NCI-H2081 (cell line): ENCODE data around the gene OR2M2.

Source experiments
- DNase-seq, 2 experiments: peaks; one replicate each; lab custom pipeline; 2025; lab: John Stamatoyannopoulos, UW

The OR2M2 gene, protein sequence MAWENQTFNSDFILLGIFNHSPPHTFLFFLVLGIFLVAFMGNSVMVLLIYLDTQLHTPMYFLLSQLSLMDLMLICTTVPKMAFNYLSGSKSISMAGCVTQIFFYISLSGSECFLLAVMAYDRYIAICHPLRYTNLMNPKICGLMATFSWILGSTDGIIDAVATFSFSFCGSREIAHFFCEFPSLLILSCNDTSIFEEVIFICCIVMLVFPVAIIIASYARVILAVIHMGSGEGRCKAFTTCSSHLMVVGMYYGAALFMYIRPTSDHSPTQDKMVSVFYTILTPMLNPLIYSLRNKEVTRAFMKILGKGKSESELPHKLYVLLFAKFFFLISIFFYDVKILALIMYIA

DNA sequence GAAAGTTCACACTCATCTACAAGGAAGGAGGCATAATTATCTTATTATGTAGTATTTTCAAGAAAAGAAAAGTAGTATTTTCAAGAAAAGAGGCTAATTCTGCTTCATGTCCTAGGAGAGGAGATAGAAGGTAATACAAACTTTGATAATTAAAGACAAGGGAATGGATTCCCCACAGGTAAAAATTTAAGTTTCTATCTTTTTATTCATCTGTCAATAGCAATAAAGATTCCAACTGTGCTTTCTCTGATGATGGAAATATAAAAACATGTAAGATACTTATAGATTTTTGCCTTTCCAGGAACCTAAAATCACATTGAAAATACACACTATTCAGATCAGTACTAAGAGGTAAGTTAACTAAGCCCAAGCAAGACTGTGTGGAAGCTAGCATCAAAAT, at the start of gene OR2M2:
OR2M2 (plus strand) TSS at position 301 of the 400 bp plus-strand sequence. CDS start 5,165 bp downstream, outside the sequence.
- DNase-seq, result no peak

DNA sequence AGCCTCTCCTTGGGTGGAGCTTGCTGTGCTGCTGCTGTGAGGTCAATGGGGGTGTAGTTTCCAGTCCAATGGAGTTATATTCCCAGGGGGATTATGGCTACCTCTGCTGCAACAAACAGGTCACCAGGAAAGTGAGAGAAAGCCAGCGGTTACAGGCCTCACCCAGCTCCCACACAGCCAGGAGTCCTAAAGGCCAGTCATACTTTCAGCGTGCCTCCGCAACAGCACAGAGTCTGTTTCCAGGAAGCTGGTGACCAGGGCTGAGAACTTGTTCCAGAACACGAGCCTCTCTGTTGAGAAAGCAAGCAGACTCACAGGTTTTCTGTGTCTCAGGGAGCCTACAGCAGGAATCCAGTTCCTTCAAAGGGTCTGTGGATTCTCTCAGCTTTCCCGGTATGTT, 47.0 kb upstream of the OR2M2 start:
- DNase-seq, result no peak

DNA sequence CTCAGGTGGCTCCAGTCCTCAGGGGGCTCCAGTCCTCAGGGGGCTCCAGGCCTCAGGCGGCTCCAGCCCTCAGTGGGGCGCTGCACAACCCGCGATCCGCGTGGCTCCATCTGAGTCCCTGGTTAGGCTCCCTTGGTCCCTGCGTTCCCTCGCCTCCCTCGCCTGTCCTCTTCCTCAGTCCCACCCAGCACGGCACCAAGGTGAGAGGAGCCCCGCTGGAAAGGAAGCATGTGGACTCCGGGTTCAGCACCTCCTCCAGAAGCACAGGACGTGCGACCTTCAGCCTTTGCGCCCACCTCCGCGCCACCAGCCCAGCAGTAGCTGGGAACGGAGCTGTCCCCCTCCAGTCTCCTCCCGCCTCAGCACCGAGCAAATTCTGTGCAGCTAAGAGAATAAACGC, 37.8 kb upstream of the OR2M2 start:
- no peak for DNase-seq

DNA sequence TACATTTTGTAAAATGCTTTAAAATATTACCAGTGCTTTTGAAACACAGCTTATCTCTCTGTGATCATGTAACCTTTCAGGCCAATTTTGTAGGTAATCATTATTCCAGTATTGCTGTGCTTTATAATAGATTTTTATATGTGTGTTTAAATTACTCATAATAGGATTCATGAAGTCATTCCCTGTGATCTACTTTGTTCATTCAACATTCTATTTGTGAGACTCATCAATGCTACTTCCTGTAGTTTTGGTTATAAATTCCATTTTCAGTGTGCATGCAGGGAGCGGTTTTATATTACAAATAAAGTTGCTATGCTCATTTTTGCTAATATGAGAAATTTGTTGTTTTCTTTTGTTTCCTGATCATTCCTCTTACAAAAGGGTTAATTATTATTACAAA, 33.8 kb upstream of the OR2M2 start:
- no peak for DNase-seq

DNA sequence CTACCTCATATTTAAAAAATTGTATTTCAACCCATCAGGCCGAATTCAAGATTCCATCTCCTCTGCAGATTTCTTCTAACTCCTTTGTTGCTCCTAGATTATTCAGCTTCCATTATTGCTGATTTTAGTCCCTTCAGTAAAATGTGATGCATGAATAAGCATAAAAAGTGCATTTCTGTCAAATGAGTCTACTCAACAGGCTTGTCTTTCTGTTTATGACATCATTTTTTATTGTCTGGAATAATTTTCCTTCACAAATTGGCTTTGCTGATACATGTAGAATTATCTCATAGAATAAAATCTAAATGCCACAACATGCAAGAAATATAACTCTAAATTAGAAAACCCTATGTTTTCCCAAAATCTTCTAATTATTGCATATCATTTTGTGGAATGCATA, 31.3 kb upstream of the OR2M2 start:
- DNase-seq, result no peak

DNA sequence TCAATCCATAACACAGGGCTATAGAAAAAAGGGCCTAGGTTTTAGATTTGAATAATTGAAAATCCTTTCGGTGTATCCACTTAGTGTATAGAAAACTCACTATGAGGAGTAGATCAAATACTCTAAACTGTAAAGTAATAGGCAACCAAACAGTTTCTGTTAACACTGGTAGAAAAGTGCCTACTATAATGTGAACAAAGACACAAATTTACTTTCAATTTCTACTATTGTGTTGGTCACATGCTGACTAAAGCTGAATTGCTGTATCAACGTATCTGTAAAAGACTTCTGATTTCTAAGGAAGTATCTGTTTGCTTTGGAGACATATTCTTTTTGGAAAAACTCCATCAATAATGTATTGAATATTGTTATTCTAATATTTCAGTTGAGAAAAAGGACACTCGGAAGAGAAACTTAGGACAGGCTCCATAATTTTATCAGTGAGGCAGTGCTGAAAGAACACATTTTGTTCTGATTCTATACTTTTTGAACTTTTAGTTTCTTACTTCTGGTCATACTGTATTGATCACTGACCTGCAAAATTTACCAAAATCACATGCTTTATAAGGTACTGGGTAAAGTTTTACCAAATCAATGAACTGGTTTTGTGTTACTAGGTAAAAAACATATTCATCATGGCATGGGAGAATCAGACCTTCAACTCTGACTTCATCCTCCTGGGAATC, 30.0 kb upstream of the OR2M2 start, which contains the start of gene OR2M5:
OR2M5 (plus strand) TSS at position 636 of the 686 bp plus-strand sequence; CDS start at position 636, 0 bp downstream.
- peak in 1 of 2 experiments; percentile 28 for DNase-seq

DNA sequence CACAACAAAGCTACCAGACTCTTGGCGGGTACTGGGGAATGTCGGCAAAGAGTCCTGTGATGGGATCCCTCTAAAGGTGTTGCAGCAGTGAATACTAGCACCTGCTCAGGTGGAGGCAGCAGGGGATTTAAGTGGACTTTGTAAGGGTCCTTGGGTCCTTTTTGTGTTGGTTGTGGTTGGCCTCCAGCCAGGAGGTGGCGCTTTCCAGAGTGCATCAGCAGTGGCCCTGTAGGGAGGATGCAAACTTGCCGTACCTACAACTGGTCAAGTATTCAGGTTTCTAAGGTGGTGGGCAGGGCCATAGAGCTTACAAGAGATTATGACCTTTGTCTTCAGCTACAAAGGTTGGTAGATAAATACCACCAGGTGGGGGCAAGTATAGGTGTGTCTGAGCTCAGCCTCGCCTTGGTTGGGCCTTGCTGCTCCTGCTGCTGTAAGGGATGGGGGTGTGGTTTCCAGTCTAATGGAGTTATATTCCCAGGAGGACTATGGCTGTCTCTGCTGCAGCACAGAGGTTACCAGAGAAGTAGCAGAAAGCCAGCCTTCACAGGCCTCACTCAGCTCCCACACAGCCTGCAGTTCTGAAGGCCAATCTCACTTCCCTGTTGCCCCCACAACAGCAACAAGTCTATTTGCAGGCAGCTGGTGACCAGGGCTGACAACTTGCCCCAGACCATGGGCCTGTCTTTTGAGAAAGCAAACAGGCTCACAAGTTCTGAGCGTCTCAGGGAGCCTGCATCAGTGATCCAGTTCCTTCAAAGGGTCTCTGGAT, 22.4 kb upstream of the OR2M2 start:
- no peak for DNase-seq

DNA sequence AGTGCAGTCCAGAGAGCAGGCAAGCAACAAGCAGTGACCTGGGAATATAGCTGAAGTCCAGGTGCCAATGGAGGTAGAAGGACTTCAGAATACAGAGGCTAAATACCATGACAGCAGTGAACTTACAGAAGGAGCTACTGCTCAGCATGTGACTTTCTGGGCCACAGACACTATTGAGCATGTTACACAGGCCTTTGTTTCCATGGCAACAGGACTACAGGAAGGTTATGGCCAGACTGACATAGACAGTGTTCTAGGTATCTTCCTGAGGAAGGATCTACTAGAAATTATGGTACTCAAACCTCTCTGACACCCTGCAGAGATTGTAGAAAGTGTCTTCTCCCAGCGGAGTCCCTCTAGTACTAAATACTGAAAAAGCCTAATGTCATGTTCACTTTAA, 18.7 kb upstream of the OR2M2 start:
- no peak for DNase-seq

DNA sequence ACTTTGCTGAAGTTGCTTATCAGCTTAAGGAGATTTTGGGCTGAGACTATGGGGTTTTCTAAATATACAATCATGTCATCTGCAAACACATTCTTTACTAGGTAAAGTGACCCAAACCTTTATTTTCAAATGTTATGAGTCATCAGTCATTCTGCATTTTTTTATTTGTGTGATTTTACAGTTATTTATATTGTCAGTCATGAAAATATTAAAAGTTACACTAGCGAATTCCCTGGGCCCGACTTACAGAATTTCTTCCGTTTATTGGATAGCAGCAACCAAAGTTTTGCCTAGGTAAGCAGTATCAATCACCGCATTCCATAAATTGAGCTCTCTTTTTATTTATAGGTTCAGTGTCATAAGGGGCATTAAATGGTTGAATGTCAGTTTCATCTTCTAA, 15.9 kb upstream of the OR2M2 start:
- DNase-seq, result no peak

DNA sequence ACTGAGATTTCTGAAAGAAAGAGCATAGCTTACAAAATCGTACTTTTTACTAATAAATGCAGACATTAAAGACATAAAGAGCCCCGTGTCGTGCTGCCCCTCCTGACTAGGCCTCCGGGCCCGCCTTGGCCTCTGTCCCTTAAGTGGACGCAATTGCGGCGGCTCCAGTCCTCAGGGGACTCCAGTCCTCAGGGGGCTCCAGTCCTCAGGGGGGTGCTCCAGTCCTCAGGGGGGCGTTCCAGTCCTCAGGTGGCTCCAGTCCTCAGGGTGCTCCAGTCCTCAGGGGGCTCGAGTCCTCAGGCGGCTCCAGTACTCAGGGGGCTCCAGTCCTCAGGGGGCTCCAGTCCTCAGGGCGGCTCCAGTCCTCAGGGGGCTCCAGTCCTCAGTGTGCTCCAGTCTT, 10.6 kb upstream of the OR2M2 start:
- DNase-seq, result no peak

DNA sequence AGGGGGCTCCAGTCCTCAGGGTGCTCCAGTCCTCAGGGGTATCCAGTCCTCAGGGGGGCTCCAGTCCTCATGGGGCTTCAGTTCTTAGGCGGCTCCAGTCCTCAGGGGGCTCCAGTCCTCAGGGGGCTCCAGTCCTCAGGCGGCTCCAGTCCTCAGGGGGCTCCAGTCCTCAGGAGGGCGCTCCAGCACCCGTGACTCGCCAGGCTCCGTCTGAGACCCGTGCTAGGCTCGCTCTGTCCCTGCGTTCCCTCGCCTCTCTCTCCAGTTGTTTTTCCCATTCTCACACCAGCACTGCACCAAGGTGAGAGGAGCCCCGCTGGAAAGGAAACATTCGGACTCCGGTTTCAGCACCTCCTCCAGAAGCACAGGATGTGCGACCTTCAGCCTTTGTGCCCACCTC, 9.4 kb upstream of the OR2M2 start:
- no peak for DNase-seq

DNA sequence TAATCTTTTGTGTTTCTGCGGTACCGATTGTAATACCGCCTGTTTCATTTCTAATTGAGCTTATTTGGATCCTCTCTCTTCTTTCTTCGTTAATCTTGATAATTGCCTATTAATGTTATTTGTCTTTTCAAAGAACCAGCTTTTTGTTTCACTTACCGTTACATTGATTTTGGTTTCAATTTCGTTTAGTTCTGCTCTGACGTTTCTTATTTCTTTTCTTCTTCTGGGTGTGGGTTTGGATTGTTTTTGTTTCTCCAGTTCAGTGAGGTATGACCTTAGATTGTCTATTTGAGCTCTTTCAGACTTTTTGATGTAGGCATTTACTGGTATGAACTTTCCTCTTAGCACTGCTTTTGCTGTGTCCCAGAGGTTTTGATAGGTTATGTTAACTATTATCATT, 9.4 kb downstream of the OR2M2 start:
- DNase-seq, result no peak

DNA sequence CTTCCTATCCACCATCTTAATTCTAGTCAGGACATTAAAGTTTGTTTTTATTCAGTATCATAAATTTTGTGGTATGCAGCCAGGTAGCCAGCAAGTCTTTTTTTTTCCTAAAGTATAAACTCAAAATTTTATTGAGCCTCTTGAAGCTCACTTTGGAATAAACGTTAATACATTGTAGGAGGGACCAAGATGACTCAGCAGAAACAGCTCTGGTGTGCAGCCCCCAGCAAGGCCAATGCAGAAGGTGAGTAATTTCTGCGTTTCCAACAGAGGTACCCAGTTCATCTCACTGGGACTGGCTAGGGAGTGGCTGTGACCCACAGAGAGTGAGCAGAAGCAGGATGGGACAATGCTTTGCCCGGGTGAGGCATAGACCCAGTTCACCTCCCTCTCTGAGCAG, 12.7 kb downstream of the OR2M2 start:
- no peak for DNase-seq

DNA sequence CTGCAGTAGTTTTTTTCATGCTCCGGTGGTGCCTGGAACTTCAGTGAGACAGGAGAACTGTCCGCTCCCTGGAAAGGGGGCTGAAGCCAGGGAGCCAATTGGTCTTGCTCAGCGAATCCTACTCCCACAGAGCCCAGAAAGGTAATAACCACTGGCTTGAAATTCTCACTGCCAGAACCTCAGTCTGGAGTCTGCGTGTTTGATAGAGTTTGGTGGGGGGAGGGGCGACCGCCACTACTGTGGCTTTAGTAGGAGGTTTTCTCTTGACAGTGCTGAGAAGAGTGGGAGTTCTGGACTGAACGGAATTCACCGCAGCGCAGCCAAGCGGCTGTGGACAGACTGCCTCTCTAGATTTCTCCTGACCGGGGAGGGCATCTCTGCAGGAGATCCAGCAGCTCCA, 14.4 kb downstream of the OR2M2 start:
- no peak for DNase-seq

DNA sequence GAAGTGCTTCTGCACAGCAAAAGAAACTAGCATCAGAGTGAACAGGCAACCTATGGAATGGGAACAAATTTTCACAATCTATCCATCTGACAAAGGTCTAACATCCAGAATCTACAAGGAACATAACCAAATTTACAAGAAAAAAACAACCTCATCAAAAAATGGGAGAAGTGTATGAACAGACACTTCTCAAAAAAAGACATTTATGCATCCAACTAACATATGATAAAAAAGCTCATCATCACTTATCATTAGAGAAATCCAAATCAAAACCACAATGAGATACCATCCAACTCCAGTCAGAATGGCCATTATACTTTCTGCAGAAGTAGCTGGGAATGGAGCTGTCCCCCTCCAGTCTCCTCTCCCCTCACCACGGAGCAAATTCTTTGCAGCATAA, 19.5 kb downstream of the OR2M2 start:
- DNase-seq, result no peak

DNA sequence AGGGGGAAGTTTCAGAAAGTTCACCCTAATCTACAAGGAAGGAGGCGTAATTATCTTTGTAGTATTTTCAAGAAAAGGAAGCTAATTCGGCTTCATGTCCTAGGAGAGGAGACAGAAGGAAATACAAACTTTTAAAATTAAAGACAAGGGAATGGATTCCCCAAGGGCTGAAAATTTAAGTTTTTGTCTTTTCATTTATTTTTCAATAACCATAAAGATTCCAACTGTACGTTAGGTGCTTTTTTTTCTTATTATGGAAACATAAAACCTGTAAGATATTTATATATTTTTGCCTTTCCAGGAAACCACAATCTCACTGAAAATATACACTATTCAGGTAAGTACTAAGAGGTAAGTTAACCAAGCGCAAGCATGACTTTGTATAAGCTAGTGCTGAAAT, 22.3 kb downstream of the OR2M2 start, which contains the start of gene OR2M3:
OR2M3 (plus strand) TSS at position 301 of the 400 bp plus-strand sequence. CDS start 5,803 bp downstream, outside the sequence.
- no peak for DNase-seq

DNA sequence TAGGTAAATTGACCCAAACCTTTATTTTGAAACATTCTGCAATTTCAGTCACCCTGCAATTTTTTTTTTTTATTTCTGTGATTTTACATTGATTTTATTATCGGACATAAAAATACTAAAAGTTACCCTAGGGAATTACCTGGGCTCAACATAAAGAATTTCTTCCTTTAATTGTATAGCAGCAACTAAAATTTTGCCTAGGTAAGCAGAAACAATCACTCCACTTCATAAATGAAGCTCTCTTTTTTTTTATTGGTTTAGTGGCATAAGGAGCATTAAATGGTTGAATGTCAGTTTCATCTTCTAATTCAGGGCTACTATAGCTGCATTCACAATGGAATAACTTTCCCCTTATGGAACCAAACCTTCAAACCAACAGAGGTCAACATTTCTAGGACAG, 41.3 kb downstream of the OR2M2 start:
- DNase-seq, result no peak

DNA sequence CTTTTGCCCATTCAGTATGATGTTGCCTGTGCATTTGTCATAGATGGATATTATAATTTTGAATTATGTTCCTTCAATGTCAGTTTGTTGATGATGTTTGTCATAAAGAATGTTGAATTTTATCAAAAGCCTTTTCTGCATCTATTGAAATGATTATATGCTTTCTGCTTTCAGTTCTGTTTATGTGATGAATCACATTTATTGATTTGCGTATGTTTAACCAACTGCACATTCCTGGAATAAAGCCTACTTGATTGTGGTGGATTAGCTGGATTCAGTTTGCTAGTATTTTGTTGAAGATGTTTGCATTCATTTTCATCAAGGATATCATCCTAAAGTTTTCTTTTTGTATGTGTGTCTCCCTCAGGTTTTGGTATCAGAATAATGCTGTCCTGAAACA, 50.9 kb downstream of the OR2M2 start:
- no peak for DNase-seq

DNA sequence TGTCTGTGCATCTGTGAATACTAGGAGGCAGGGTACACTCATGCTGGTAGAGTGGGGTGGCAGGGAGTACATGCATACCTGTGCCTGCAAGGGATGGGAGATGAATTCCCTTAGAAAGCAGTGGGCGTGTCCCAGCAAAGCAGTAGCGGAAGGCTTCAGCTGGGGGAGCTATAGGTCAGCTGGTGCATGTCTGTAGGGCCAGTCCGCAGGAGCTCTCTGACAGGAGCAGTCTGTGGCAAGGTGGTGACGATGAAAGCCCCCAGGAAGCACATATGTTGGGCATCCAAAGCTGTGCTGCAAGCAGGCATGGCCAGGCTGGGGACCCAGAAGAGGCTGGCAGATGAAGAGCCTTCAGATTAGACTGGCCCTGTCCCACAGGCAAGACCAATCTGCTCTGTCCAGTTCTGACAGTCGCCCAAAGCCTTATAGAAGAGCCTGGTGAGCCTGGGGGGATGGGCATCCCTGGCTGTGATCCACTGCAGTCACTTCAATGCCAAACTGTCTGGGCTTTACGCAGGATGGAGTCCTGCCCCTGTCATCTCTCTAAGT, 54.8 kb downstream of the OR2M2 start:
- DNase-seq, result no peak
